ENCODE data around the gene ZER1.

The ZER1 gene

DNA sequence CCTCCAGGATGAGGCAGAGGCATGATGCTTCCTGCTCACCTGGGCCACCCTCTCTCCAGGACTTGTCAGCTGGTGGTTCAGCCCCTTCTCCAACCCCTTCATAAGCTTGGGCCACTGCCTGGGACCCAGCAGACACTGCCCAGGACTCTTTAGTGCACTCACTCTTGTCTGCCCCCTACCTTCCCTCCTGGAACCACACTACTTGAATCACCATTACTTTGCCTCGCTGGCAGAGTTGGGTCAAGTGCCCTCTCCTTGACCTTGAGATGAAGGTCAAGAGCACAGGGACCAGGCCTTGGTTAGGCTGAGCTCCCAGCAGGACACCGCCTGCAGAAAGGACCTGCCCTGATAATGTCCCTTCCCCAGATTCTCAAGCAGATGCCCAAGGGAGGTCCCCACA, 38.1 kb upstream of the ZER1 start:
- TF ChIP-seq, protein P1, sequence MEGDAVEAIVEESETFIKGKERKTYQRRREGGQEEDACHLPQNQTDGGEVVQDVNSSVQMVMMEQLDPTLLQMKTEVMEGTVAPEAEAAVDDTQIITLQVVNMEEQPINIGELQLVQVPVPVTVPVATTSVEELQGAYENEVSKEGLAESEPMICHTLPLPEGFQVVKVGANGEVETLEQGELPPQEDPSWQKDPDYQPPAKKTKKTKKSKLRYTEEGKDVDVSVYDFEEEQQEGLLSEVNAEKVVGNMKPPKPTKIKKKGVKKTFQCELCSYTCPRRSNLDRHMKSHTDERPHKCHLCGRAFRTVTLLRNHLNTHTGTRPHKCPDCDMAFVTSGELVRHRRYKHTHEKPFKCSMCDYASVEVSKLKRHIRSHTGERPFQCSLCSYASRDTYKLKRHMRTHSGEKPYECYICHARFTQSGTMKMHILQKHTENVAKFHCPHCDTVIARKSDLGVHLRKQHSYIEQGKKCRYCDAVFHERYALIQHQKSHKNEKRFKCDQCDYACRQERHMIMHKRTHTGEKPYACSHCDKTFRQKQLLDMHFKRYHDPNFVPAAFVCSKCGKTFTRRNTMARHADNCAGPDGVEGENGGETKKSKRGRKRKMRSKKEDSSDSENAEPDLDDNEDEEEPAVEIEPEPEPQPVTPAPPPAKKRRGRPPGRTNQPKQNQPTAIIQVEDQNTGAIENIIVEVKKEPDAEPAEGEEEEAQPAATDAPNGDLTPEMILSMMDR (IDR thresholded peaks at IDR 0.05) = no peak

DNA sequence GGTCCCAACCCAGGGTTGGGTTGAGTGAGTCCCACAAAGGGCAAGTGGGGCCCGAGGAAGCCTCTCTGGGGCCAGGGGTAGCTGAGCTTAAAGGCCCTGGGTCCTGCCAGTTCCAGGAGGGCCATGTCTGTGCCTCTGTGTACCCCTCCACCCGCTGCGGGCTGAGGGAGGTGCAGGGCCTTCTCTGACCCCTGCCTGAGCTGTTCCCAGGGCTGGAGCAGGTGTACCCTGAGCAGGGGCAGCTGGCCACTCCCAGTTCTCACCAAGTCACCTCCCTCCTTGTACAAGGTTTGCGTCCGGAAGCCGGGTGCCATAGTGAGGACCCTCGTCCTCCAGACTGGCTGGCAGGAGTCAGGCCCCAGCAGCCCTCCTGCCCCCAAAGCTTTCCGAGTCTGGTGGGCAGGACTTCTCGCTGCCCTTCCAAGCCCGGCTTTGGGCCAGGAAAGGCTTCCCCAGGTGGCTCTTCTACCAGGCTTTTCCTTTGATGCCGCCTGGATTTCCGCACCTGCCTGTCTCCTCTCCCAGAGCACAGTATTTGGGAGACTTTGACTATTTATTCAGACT, 37.4 kb upstream of the ZER1 start:
- TF ChIP-seq, protein P1 (IDR thresholded peaks at IDR 0.05) = no peak

- TF ChIP-seq, protein P1 (IDR thresholded peaks at IDR 0.05) = no peak
These were observed 36.8 kb upstream of the ZER1 start for GRCh38 chr9:128808543-128808942.

DNA sequence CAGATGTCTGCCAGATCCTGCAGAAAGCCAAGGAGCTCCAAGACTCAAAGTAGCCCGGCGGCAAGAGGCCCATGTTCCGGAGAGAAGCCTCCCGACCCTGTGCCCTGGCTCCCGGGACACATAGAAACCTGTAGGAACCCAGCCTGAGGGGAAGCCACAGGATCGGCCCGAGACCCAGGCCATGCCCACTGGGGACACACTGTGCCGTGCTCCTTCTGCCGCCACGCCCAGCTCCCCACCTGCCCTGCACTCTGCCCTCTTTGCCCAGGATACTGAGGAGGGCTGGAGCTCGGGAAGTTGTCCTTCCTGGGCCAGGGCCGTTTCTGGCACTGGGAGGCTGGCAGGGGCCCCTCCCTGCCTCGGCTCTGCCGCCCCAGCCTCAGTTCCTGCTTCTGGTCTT, 36.1 kb upstream of the ZER1 start:
- TF ChIP-seq, protein P1 (IDR thresholded peaks at IDR 0.05) = no peak

GRCh38 chr9:128805661-128806060, 33.9 kb upstream of the ZER1 start:
- TF ChIP-seq, protein P1 (IDR thresholded peaks at IDR 0.05) = no peak

DNA sequence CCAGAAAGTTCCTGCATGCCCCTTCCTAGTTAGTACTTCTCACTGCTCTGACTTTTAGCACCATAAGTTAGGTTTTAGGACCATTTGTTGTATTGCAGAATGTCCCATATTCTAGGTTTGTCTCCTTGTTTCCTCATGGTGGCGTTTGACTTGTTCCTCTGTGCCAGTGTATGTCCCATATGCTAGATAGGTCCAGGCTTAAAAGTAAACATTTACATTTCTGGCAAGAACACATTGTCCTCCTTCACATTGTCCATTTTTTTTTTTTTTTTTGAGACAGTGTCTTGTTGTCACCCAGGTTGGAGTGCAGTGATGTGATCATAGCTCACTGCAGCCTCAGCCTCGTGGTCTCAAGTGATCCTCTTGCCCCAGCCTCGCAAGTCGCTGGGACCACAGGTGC, 30.8 kb upstream of the ZER1 start:
- TF ChIP-seq, protein P1 (IDR thresholded peaks at IDR 0.05) = no peak

GRCh38 chr9:128800061-128800460, 28.3 kb upstream of the ZER1 start:
- TF ChIP-seq, protein P1 (IDR thresholded peaks at IDR 0.05) = no peak

- TF ChIP-seq, protein P1 (IDR thresholded peaks at IDR 0.05) = no peak
These were observed 27.2 kb upstream of the ZER1 start for GRCh38 chr9:128798896-128799295.
